ENCODE results near the gene CTNNA3. TPM values are rescaled to one million over a fixed set of nuclear protein-coding genes. Genes with fewer than 3 reads are reported as not detected.

Gene CTNNA3
- total RNA-seq, 1 donor from 2014 or later: 0.92 TPM

GRCh38 chr10:66295602-66296001 is 1400.4 kb downstream of the CTNNA3 start:
- Mint-ChIP-seq H3K27me3 (ENCODE audit: low read depth) (no peaks in the 10 kb centered on the region), H3K4me3 (ENCODE audit: unreplicated experiment) (no peak overlapping the region), H3K27ac (ENCODE audit: unreplicated experiment) (no peak overlapping the region), H3K9me3 (ENCODE audit: low read depth) (no peaks in the 10 kb centered on the region), H3K4me1 (ENCODE audit: low read depth) (peaks cover 11% of the 10 kb centered on the region), H3K36me3 (ENCODE audit: low read depth) (no peaks in the 10 kb centered on the region)
- no peak for TF ChIP-seq CTCF (IDR thresholded peaks at IDR 0.05)
- no peak for DNase-seq (ENCODE audit: low spot score)

- Mint-ChIP-seq H3K36me3 (ENCODE audit: low read depth) (no peaks in the 10 kb centered on the region), H3K27ac (ENCODE audit: unreplicated experiment) (no peak overlapping the region), H3K9me3 (ENCODE audit: low read depth) (no peaks in the 10 kb centered on the region), H3K4me3 (ENCODE audit: unreplicated experiment) (no peak overlapping the region), H3K4me1 (ENCODE audit: low read depth) (peaks cover 11% of the 10 kb centered on the region), H3K27me3 (ENCODE audit: low read depth) (no peaks in the 10 kb centered on the region)
- no peak for TF ChIP-seq CTCF (IDR thresholded peaks at IDR 0.05)
- DNase-seq (ENCODE audit: low spot score): no peak
Measured at GRCh38 chr10:66294538-66294937, 1401.5 kb downstream of the CTNNA3 start.

- Mint-ChIP-seq H3K27me3 (ENCODE audit: low read depth) (no peaks in the 10 kb centered on the region), H3K9me3 (ENCODE audit: low read depth) (no peaks in the 10 kb centered on the region), H3K4me3 (ENCODE audit: unreplicated experiment) (no peak overlapping the region), H3K27ac (ENCODE audit: unreplicated experiment) (no peak overlapping the region), H3K4me1 (ENCODE audit: low read depth) (peaks cover 11% of the 10 kb centered on the region), H3K36me3 (ENCODE audit: low read depth) (no peaks in the 10 kb centered on the region)
- no peak for TF ChIP-seq CTCF (IDR thresholded peaks at IDR 0.05)
- no peak for DNase-seq (ENCODE audit: low spot score)
Measured at GRCh38 chr10:66292922-66293321, 1403.1 kb downstream of the CTNNA3 start.

- DNase-seq (ENCODE audit: low spot score): no peak
- Mint-ChIP-seq H3K27ac (ENCODE audit: unreplicated experiment) (no peak overlapping the region), H3K4me3 (ENCODE audit: unreplicated experiment) (no peak overlapping the region), H3K4me1 (ENCODE audit: low read depth) (peaks cover 11% of the 10 kb centered on the region), H3K27me3 (ENCODE audit: low read depth) (no peaks in the 10 kb centered on the region), H3K9me3 (ENCODE audit: low read depth) (no peaks in the 10 kb centered on the region), H3K36me3 (ENCODE audit: low read depth) (no peaks in the 10 kb centered on the region)
- TF ChIP-seq CTCF (IDR thresholded peaks at IDR 0.05): no peak
Measured at GRCh38 chr10:66292456-66292855, 1403.5 kb downstream of the CTNNA3 start.

GRCh38 chr10:66291133-66291532 is 1404.9 kb downstream of the CTNNA3 start:
- Mint-ChIP-seq H3K9me3 (ENCODE audit: low read depth) (no peaks in the 10 kb centered on the region), H3K4me3 (ENCODE audit: unreplicated experiment) (no peak overlapping the region), H3K27ac (ENCODE audit: unreplicated experiment) (no peak overlapping the region), H3K4me1 (ENCODE audit: low read depth) (peaks cover 7% of the 10 kb centered on the region), H3K27me3 (ENCODE audit: low read depth) (peaks cover 3% of the 10 kb centered on the region), H3K36me3 (ENCODE audit: low read depth) (no peaks in the 10 kb centered on the region)
- no peak for TF ChIP-seq CTCF (IDR thresholded peaks at IDR 0.05)
- no peak for DNase-seq (ENCODE audit: low spot score)
